Liver (tissue), 3 donors: Measurements from ENCODE around the gene KRTAP22-2.

Experiments used
- ATF3 ChIP-seq: IDR thresholded peaks from 2 replicates; pipeline ENCODE4 v1.6.1; 2016; ENCODE audit warnings: antibody characterized with exemption
- CTCF ChIP-seq: fragments of 150-350 bp; IDR thresholded peaks from 2 replicates; pipeline ENCODE4 v1.5.1; 2017; ENCODE audit warnings: improper control_type of control experiment, low read depth, low read length; ENCODE audit not compliant: missing input control
- EGR1 ChIP-seq, 2 donors: IDR thresholded peaks; 2 replicates each; pipeline ENCODE4 v1.6.1; 2016 to 2018; ENCODE audit warnings: antibody characterized with exemption in 2 of 2, low read depth in 2 of 2
- FOXA2 ChIP-seq: IDR thresholded peaks from 2 replicates; pipeline ENCODE4 v1.6.1; 2016; ENCODE audit warnings: antibody characterized with exemption
- GABPA ChIP-seq, 2 donors: IDR thresholded peaks in 1 of 2; conservative IDR thresholded peaks in 1 of 2; 2 replicates each; pipeline ENCODE4 v1.6.1; 2016; ENCODE audit warnings: antibody characterized with exemption in 2 of 2, mild to moderate bottlenecking in 1 of 2, moderate library complexity in 1 of 2
- HNF4A ChIP-seq, 2 donors: conservative IDR thresholded peaks; 2 replicates each; pipeline ENCODE4 v1.6.1; 2016; ENCODE audit warnings: antibody characterized with exemption in 2 of 2, mild to moderate bottlenecking in 2 of 2
- JUND ChIP-seq, 2 donors: IDR thresholded peaks; 2 replicates each; pipeline ENCODE4 v1.6.1; 2016; ENCODE audit warnings: antibody characterized with exemption in 2 of 2
- NR2F2 ChIP-seq: IDR thresholded peaks from 2 replicates; pipeline ENCODE4 v1.6.1; 2016; ENCODE audit warnings: antibody characterized with exemption
- RAD21 ChIP-seq, 2 donors: IDR thresholded peaks; 2 replicates each; pipeline ENCODE4 v1.6.1; 2016; ENCODE audit warnings: antibody characterized with exemption in 2 of 2, mild to moderate bottlenecking in 2 of 2
- REST ChIP-seq: IDR thresholded peaks from 2 replicates; pipeline ENCODE4 v1.6.1; 2016; ENCODE audit warnings: antibody characterized with exemption, mild to moderate bottlenecking
- SP1 ChIP-seq: IDR thresholded peaks from 2 replicates; pipeline ENCODE4 v1.6.1; 2018; ENCODE audit warnings: antibody characterized with exemption, mild to moderate bottlenecking
- TAF1 ChIP-seq: conservative IDR thresholded peaks from 2 replicates; pipeline ENCODE4 v1.6.1; 2016; ENCODE audit warnings: antibody characterized with exemption, mild to moderate bottlenecking
- YY1 ChIP-seq: IDR thresholded peaks from 2 replicates; pipeline ENCODE4 v1.6.1; 2016; ENCODE audit warnings: antibody characterized with exemption, mild to moderate bottlenecking
- donor health status: healthy.
- donor health status: healthy.

GRCh38 chr21:30629200-30629599 lies 39.0 kb upstream of the KRTAP22-2 start:
- TF ChIP-seq CTCF (no peak), RAD21 (IDR thresholded peaks at IDR 0.05) (no peak), JUND (IDR thresholded peaks at IDR 0.05) (no peak), NR2F2 (no peak), REST (no peak), ATF3 (no peak), HNF4A (conservative IDR thresholded peaks at IDR 0.05) (no peak), TAF1 (no peak), FOXA2 (no peak), SP1 (no peak), EGR1 (IDR thresholded peaks at IDR 0.05; ENCODE audit: low read depth in 2 of 2) (no peak), GABPA (IDR thresholded peaks at IDR 0.05 in 1 of 2, conservative IDR thresholded peaks at IDR 0.05 in 1 of 2) (no peak), YY1 (no peak)
